CD14-positive monocyte (primary cell): ENCODE results near the gene KCNIP3. TPM values are rescaled to one million over a fixed set of nuclear protein-coding genes. Genes with fewer than 3 reads are reported as not detected.
A peak's percentile ranks its signal among the peaks of the same experiment; 100 is the strongest.

Source experiments
- DNase-seq, 3 donors: peaks; one replicate each; pipeline ENCODE4 v3.0.0-alpha.2; 2011 to 2022
- H2AFZ ChIP-seq: 2 replicates; pipeline ENCODE4 v1.6.0; 2012; ENCODE audit warnings: mild to moderate bottlenecking, low read depth, low read length, inconsistent platforms; ENCODE audit not compliant: insufficient read depth, poor library complexity, severe bottlenecking
- H3K27ac ChIP-seq, 2 donors: 1 replicate in 1 of 2; 2 replicates in 1 of 2; pipeline ENCODE4 v1.5.1; 2012 to 2013; ENCODE audit warnings: low read length in 2 of 2, control low read depth in 1 of 2, inconsistent platforms in 1 of 2, low read depth in 1 of 2, mild to moderate bottlenecking in 1 of 2
- H3K27me3 ChIP-seq, 2 donors: one replicate each; pipeline versions ENCODE4 v1.6.0 to v1.6.1; 2011 to 2013; ENCODE audit warnings: low read length in 2 of 2; ENCODE audit not compliant: control insufficient read depth in 2 of 2, insufficient read depth in 2 of 2
- H3K36me3 ChIP-seq, 2 donors: replicated peaks in 1 of 2; 1 replicate in 1 of 2; 2 replicates in 1 of 2; pipeline versions ENCODE4 v1.5.1 to v1.6.1; 2012 to 2013; ENCODE audit warnings: low read length in 2 of 2, control low read depth in 1 of 2, inconsistent platforms in 1 of 2, mild to moderate bottlenecking in 1 of 2; ENCODE audit not compliant: insufficient read depth in 2 of 2, control insufficient read depth in 1 of 2
- H3K4me1 ChIP-seq, 2 donors: 1 replicate in 1 of 2; 2 replicates in 1 of 2; pipeline versions ENCODE4 v1.5.1 to v1.6.1; 2012 to 2013; ENCODE audit warnings: low read length in 2 of 2, control low read depth in 1 of 2, inconsistent platforms in 1 of 2, mild to moderate bottlenecking in 1 of 2, moderate library complexity in 1 of 2; ENCODE audit not compliant: insufficient read depth in 2 of 2, control insufficient read depth in 1 of 2
- H3K4me2 ChIP-seq: replicated peaks from 2 replicates; pipeline ENCODE3; 2012; ENCODE audit warnings: low read length, moderate library complexity, mild to moderate bottlenecking; ENCODE audit not compliant: poor library complexity, severe bottlenecking; ENCODE audit errors: extremely low read depth
- H3K4me3 ChIP-seq, 3 experiments: fragments of 200-600 bp in 1 of 3; sonication (generic) in 1 of 3; replicated peaks in 1 of 3; 1 replicate in 2 of 3; 2 replicates in 1 of 3; pipeline ENCODE4 v1.5.1; 2011 to 2013; ENCODE audit warnings: low read length in 3 of 3, mild to moderate bottlenecking in 3 of 3, control low read depth in 2 of 3, low read depth in 2 of 3, inconsistent platforms in 1 of 3, moderate library complexity in 1 of 3
- H3K79me2 ChIP-seq: 2 replicates; pipeline ENCODE4 v1.6.0; 2012; ENCODE audit warnings: mild to moderate bottlenecking, control low read depth, inconsistent platforms, low read length, moderate library complexity; ENCODE audit not compliant: insufficient read depth
- H3K9ac ChIP-seq: 2 replicates; pipeline ENCODE4 v1.6.0; 2017; ENCODE audit warnings: low read length, mild to moderate bottlenecking; ENCODE audit not compliant: insufficient read depth, poor library complexity, severe bottlenecking
- H3K9me3 ChIP-seq, 2 donors: replicated peaks in 1 of 2; 1 replicate in 1 of 2; 2 replicates in 1 of 2; pipeline versions ENCODE4 v1.5.1 to v1.6.1; 2012 to 2013; ENCODE audit warnings: low read length in 2 of 2, control low read depth in 1 of 2; ENCODE audit not compliant: control insufficient read depth in 1 of 2, insufficient read depth in 1 of 2
- H4K20me1 ChIP-seq: 2 replicates; pipeline ENCODE4 v1.6.0; 2012; ENCODE audit warnings: mild to moderate bottlenecking, low read length, control low read depth, moderate library complexity; ENCODE audit not compliant: insufficient read depth
- H3K27ac Mint-ChIP-seq, 7 donors: one replicate each; pipeline ENCODE4 v1.8.0; 2020; ENCODE audit warnings: mild to moderate bottlenecking in 7 of 7, mixed read lengths in 7 of 7, moderate library complexity in 6 of 7, inconsistent platforms in 2 of 7
- H3K27me3 Mint-ChIP-seq, 3 donors: one replicate each; pipeline ENCODE4 v1.8.0; 2021 to 2022; ENCODE audit warnings: low read depth in 3 of 3, mild to moderate bottlenecking in 3 of 3, mixed read lengths in 3 of 3, moderate library complexity in 3 of 3, inconsistent platforms in 1 of 3
- H3K36me3 Mint-ChIP-seq, 2 donors: one replicate each; pipeline ENCODE4 v1.8.0; 2020; ENCODE audit warnings: mixed read lengths in 2 of 2, inconsistent platforms in 1 of 2, mild to moderate bottlenecking in 1 of 2
- H3K4me1 Mint-ChIP-seq: one replicate; pipeline ENCODE4 v1.8.0; 2020; ENCODE audit warnings: mild to moderate bottlenecking, mixed read lengths
- H3K4me3 Mint-ChIP-seq, 2 donors: one replicate each; pipeline ENCODE4 v1.8.0; 2020; ENCODE audit warnings: mild to moderate bottlenecking in 2 of 2, mixed read lengths in 2 of 2, moderate library complexity in 1 of 2
- H3K9me3 Mint-ChIP-seq, 7 donors: one replicate each; pipeline ENCODE4 v1.8.0; 2020 to 2022; ENCODE audit warnings: mixed read lengths in 7 of 7, mild to moderate bottlenecking in 6 of 7, moderate library complexity in 6 of 7, inconsistent platforms in 2 of 7
- CTCF ChIP-seq: fragments of 200-600 bp; IDR thresholded peaks from one replicate; pipeline ENCODE4 v1.8.0; 2022; ENCODE audit warnings: antibody characterized with exemption, mild to moderate bottlenecking
- WGBS: methylation state at CpG from one replicate; pipeline ENCODE4 v1.1.5; 2013; ENCODE audit warnings: missing lambda C conversion rate; ENCODE audit not compliant: insufficient coverage; 5-methylcytosine and 5-hydroxymethylcytosine counted together
- intact Hi-C, 2 donors: fragments of 100-400 bp; cut with micrococcal nuclease; formaldehyde crosslinking; loops; one replicate each; pipeline versions ENCODE4 v1.15.0 to v1.15.1; 2023
- polyA plus RNA-seq, 3 donors: library from polyadenylated mRNA; depleted of rRNA in 1 of 3; unstranded in 2 of 3; stranded (reverse) in 1 of 3; fragments of 300-500 nt in 2 of 3; fragments of >200 nt in 1 of 3; fragmentation: Illumina TruSeq in 2 of 3; gene quantifications; 1 replicate in 2 of 3; 2 replicates in 1 of 3; pipeline ENCODE4 v1.2.3, GENCODE V29; 2012 to 2021

The KCNIP3 gene
- polyA plus RNA-seq, 3 donors, result not detected

GRCh38 chr2:95287336-95287735 is 9.8 kb upstream of the KCNIP3 start:
- H3K36me3 ChIP-seq, result no peaks in the 10 kb centered on the region
- H3K9me3 ChIP-seq, result peaks cover 0 to 16% of the 10 kb centered on the region in 2 donors
- H3K9ac ChIP-seq, result no peak overlapping the region
- H3K79me2 ChIP-seq, result no peaks in the 10 kb centered on the region
- no CpG with 5 or more reads among the region's 8 CpGs for WGBS
- no peak overlapping the region for H3K27ac ChIP-seq
- no peaks in the 10 kb centered on the region for H4K20me1 ChIP-seq
- TF ChIP-seq CTCF, result no peak
- Mint-ChIP-seq H3K4me1 (no peaks in the 10 kb centered on the region), H3K9me3 (peaks cover 8 to 19% (median 16%) of the 10 kb centered on the region in 7 donors), H3K27me3 (peaks cover 1 to 2% (median 2%) of the 10 kb centered on the region in 3 donors), H3K36me3 (no peaks in the 10 kb centered on the region), H3K4me3 (no peak overlapping the region), H3K27ac (peak overlapping the region in 1 of 7 donors; percentile 13)
- H3K27me3 ChIP-seq, result no peaks in the 10 kb centered on the region
- H3K4me3 ChIP-seq, result no peak overlapping the region
- no peak overlapping the region for H3K4me2 ChIP-seq
- no peak overlapping the region for H2AFZ ChIP-seq
- intact Hi-C loops, result no loop called here
- H3K4me1 ChIP-seq, result no peaks in the 10 kb centered on the region
- no peak for DNase-seq

GRCh38 chr2:95287806-95288205 is 9.3 kb upstream of the KCNIP3 start:
- peaks cover 8 to 21% (median 16%) of the 10 kb centered on the region in 7 donors for H3K9me3 Mint-ChIP-seq
- Histone ChIP-seq H2AFZ (no peak overlapping the region), H3K4me3 (no peak overlapping the region), H3K27me3 (no peaks in the 10 kb centered on the region), H3K79me2 (no peaks in the 10 kb centered on the region), H3K9me3 (peaks cover 0 to 21% of the 10 kb centered on the region in 2 donors), H3K36me3 (no peaks in the 10 kb centered on the region), H4K20me1 (no peaks in the 10 kb centered on the region), H3K4me1 (no peaks in the 10 kb centered on the region), H3K27ac (no peak overlapping the region), H3K4me2 (no peak overlapping the region), H3K9ac (no peak overlapping the region)
- no peak for DNase-seq
- TF ChIP-seq CTCF, result no peak
- no peaks in the 10 kb centered on the region for H3K36me3 Mint-ChIP-seq
- peaks cover 1 to 2% (median 2%) of the 10 kb centered on the region in 3 donors for H3K27me3 Mint-ChIP-seq
- WGBS, result 100% methylated on average over 3 of the region's 5 CpGs
- peak overlapping the region in 1 of 7 donors; percentile 13 for H3K27ac Mint-ChIP-seq
- intact Hi-C loops, result no loop called here
- H3K4me3 Mint-ChIP-seq, result no peak overlapping the region
- no peaks in the 10 kb centered on the region for H3K4me1 Mint-ChIP-seq
